SK-N-SH treated with all-trans-retinoic acid at 6 μM for 48 hours (cell line): Measurements from ENCODE around the gene POLG.

ENCODE experiments used
- ATAC-seq: fragments of 200-7000 bp; cut with Tn5 transposase; 3 replicates; pipeline ENCODE4 v1.9.1; 2020; ENCODE audit warnings: mild to moderate bottlenecking, moderate library complexity
- BACH2 ChIP-seq: fragments of 250-450 bp; sonication (Bioruptor Pico); IDR thresholded peaks from 2 replicates; pipeline ENCODE4 v1.9.0; 2021; ENCODE audit warnings: mild to moderate bottlenecking, borderline replicate concordance
- CSDC2 ChIP-seq: fragments of 250-450 bp; sonication (Bioruptor Pico); IDR thresholded peaks from 2 replicates; pipeline ENCODE4 v1.5.0; 2020; ENCODE audit warnings: mild to moderate bottlenecking, moderate library complexity
- CSRNP3 ChIP-seq: fragments of 250-450 bp; sonication (Bioruptor Pico); IDR thresholded peaks from 2 replicates; pipeline ENCODE4 v1.5.1; 2021; ENCODE audit warnings: mild to moderate bottlenecking, moderate library complexity
- ESRRG ChIP-seq: fragments of 250-450 bp; sonication (Bioruptor Pico); IDR thresholded peaks from 2 replicates; pipeline ENCODE4 v1.6.1; 2021; ENCODE audit warnings: mild to moderate bottlenecking
- GLIS3 ChIP-seq: fragments of 250-450 bp; sonication (Bioruptor Pico); IDR thresholded peaks from 2 replicates; pipeline ENCODE4 v1.5.0; 2020; ENCODE audit warnings: mild to moderate bottlenecking, moderate library complexity
- ISL1 ChIP-seq: fragments of 250-450 bp; sonication (Bioruptor Pico); IDR thresholded peaks from 2 replicates; pipeline ENCODE4 v2.1.2; 2022; ENCODE audit warnings: mild to moderate bottlenecking, moderate library complexity
- OSR1 ChIP-seq: fragments of 250-450 bp; sonication (Bioruptor Pico); IDR thresholded peaks from 2 replicates; pipeline ENCODE4 v1.8.0; 2022; ENCODE audit warnings: moderate library complexity, mild to moderate bottlenecking, inconsistent platforms
- POU6F1 ChIP-seq: fragments of 250-450 bp; sonication (Bioruptor Pico); IDR thresholded peaks from 2 replicates; pipeline ENCODE4 v1.8.0; 2021; ENCODE audit warnings: low read depth, mild to moderate bottlenecking, moderate library complexity, borderline replicate concordance
- PPARA ChIP-seq: fragments of 250-450 bp; sonication (Bioruptor Pico); IDR thresholded peaks from 2 replicates; pipeline ENCODE4 v1.5.0; 2020; ENCODE audit warnings: mild to moderate bottlenecking, borderline replicate concordance
- RARB ChIP-seq: fragments of 250-450 bp; sonication (Bioruptor Pico); IDR thresholded peaks from 2 replicates; pipeline ENCODE4 v1.8.0; 2021; ENCODE audit warnings: mild to moderate bottlenecking, moderate library complexity
- SNAI2 ChIP-seq: fragments of 250-450 bp; sonication (Bioruptor Pico); IDR thresholded peaks from 2 replicates; pipeline ENCODE4 v1.5.0; 2020; ENCODE audit warnings: mild to moderate bottlenecking, moderate library complexity
- TCF4 ChIP-seq: fragments of 250-450 bp; sonication (Bioruptor Pico); IDR thresholded peaks from 2 replicates; pipeline ENCODE4 v1.8.0; 2021; ENCODE audit warnings: mild to moderate bottlenecking, moderate library complexity, borderline replicate concordance
- TOX ChIP-seq: fragments of 250-450 bp; sonication (Bioruptor Pico); IDR thresholded peaks from 2 replicates; pipeline ENCODE4 v1.8.0; 2021; ENCODE audit warnings: mild to moderate bottlenecking, moderate library complexity, borderline replicate concordance
- TSHZ2 ChIP-seq: fragments of 250-450 bp; sonication (Bioruptor Pico); IDR thresholded peaks from 2 replicates; pipeline ENCODE4 v1.5.0; 2020; ENCODE audit warnings: mild to moderate bottlenecking, moderate library complexity
- ZC3H10 ChIP-seq: fragments of 250-450 bp; sonication (Bioruptor Pico); IDR thresholded peaks from 2 replicates; pipeline ENCODE4 v1.5.1; 2021; ENCODE audit warnings: mild to moderate bottlenecking, moderate library complexity
- ZFP3 ChIP-seq: fragments of 250-450 bp; sonication (Bioruptor Pico); IDR thresholded peaks from 2 replicates; pipeline ENCODE4 v1.5.0; 2020; ENCODE audit warnings: mild to moderate bottlenecking, moderate library complexity
- ZFP30 ChIP-seq: fragments of 450-650 bp; formaldehyde crosslinking; IDR thresholded peaks from 2 replicates; pipeline ENCODE4 v1.5.0; 2022; ENCODE audit warnings: mild to moderate bottlenecking, moderate library complexity
- ZNF565 ChIP-seq: fragments of 450-650 bp; formaldehyde crosslinking; conservative IDR thresholded peaks from 2 replicates; pipeline ENCODE4 v1.5.0; 2020; ENCODE audit warnings: low read depth, mild to moderate bottlenecking, moderate library complexity
- ZNF70 ChIP-seq: fragments of 450-650 bp; formaldehyde crosslinking; IDR thresholded peaks from 2 replicates; pipeline ENCODE4 v1.5.0; 2020; ENCODE audit warnings: mild to moderate bottlenecking, moderate library complexity
- ZNF8 ChIP-seq: fragments of 450-650 bp; formaldehyde crosslinking; IDR thresholded peaks from 2 replicates; pipeline ENCODE4 v1.5.0; 2020; ENCODE audit warnings: mild to moderate bottlenecking, moderate library complexity

Gene POLG

GRCh38 chr15:89384176-89384604 lies 49.6 kb upstream of the POLG start (continued):
- TF ChIP-seq POU6F1 (CRISPR knock-in tag), result no peak
- no peak for TF ChIP-seq RARB (CRISPR knock-in tag)
- TF ChIP-seq ZFP3 (CRISPR knock-in tag), result no peak
- TF ChIP-seq PPARA, result no peak
- no peak for TF ChIP-seq ZFP30 (CRISPR knock-in tag)

- TF ChIP-seq TOX (CRISPR knock-in tag) (no peak), GLIS3 (CRISPR knock-in tag) (no peak), ZNF8 (CRISPR knock-in tag) (no peak), POU6F1 (CRISPR knock-in tag) (no peak), RARB (CRISPR knock-in tag) (no peak), ESRRG (no peak), ISL1 (CRISPR knock-in tag) (no peak), TCF4 (CRISPR knock-in tag) (no peak), CSRNP3 (CRISPR knock-in tag) (no peak), CSDC2 (no peak), ZFP3 (CRISPR knock-in tag) (no peak), ZNF70 (CRISPR knock-in tag) (no peak), OSR1 (no peak), PPARA (no peak), TSHZ2 (CRISPR knock-in tag) (no peak), BACH2 (CRISPR knock-in tag) (no peak), ZNF565 (no peak)
- TF ChIP-seq, all 23 proteins: peak for 0
- ATAC-seq, result peak; percentile 78
Measured at GRCh38 chr15:89383365-89384175, 48.9 kb upstream of the POLG start.

GRCh38 chr15:89381888-89382686 lies 47.5 kb upstream of the POLG start:
- ATAC-seq, result no peak
- TF ChIP-seq RARB (CRISPR knock-in tag) (no peak), TSHZ2 (CRISPR knock-in tag) (no peak), SNAI2 (CRISPR knock-in tag) (no peak), ZC3H10 (CRISPR knock-in tag) (no peak), TOX (CRISPR knock-in tag) (no peak), ZNF70 (CRISPR knock-in tag) (no peak), ESRRG (no peak), OSR1 (no peak), BACH2 (CRISPR knock-in tag) (no peak), CSDC2 (no peak)
